ENCODE measurements around the gene CTNND2. TPM values are rescaled to one million over a fixed set of nuclear protein-coding genes. Genes with fewer than 3 reads are reported as not detected.

The CTNND2 gene
- total and polyA plus RNA-seq, 10 donors = 0.93 to 51.0 (median 21.5) TPM

GRCh38 chr5:11146171-11146570, 758.1 kb downstream of the CTNND2 start:
- WGBS, 5 donors = 82 to 88% (median 85%) methylated on average over 4 of the region's 4 CpGs

GRCh38 chr5:11143456-11144267, 760.6 kb downstream of the CTNND2 start:
- Histone ChIP-seq H3K4me1 (no peaks in the 10 kb centered on the region), H3K27me3 (replicated peaks in 1 of 7) (no peaks in the 10 kb centered on the region), H3K27ac (no peak overlapping the region), H3K36me3 (no peaks in the 10 kb centered on the region), H3K4me3 (no peak overlapping the region), H3K9me3 (no peaks in the 10 kb centered on the region)
- intact Hi-C loops (cut with DNase I; ENCODE audit: low total_unique reads) = no loop called here
- WGBS, 5 donors = 33 to 80% (median 71%) methylated on average over 2 to 3 of the region's 3 CpGs
- no peak for DNase-seq
- TF ChIP-seq CTCF (IDR thresholded peaks at IDR 0.05 in 8 of 11, conservative IDR thresholded peaks at IDR 0.05 in 3 of 11) = no peak
- no peak for TF ChIP-seq POLR2AphosphoS5 (IDR thresholded peaks at IDR 0.05)
- TF ChIP-seq POLR2A (IDR thresholded peaks at IDR 0.05) = no peak

More at GRCh38 chr5:11146171-11146570, 758.1 kb downstream of the CTNND2 start:
- TF ChIP-seq POLR2A (IDR thresholded peaks at IDR 0.05) = no peak
- no peak for TF ChIP-seq CTCF (IDR thresholded peaks at IDR 0.05 in 8 of 11, conservative IDR thresholded peaks at IDR 0.05 in 3 of 11)
- no peak for TF ChIP-seq POLR2AphosphoS5 (IDR thresholded peaks at IDR 0.05)
- Histone ChIP-seq H3K27ac (no peak overlapping the region), H3K4me1 (no peaks in the 10 kb centered on the region), H3K4me3 (no peak overlapping the region), H3K9me3 (no peaks in the 10 kb centered on the region), H3K36me3 (no peaks in the 10 kb centered on the region), H3K27me3 (replicated peaks in 1 of 7) (no peaks in the 10 kb centered on the region)
- intact Hi-C loops (cut with DNase I; ENCODE audit: low total_unique reads) = no loop called here
- DNase-seq = no peak

GRCh38 chr5:11139217-11139865, 764.9 kb downstream of the CTNND2 start:
- 67 to 80% (median 76%) methylated on average over 9 of the region's 9 CpGs for WGBS, 5 donors
- TF ChIP-seq POLR2A (IDR thresholded peaks at IDR 0.05) = no peak
- TF ChIP-seq POLR2AphosphoS5 (IDR thresholded peaks at IDR 0.05) = no peak
- no peak for TF ChIP-seq CTCF (IDR thresholded peaks at IDR 0.05 in 8 of 11, conservative IDR thresholded peaks at IDR 0.05 in 3 of 11)
- H3K27ac ChIP-seq = no peak overlapping the region
- no peaks in the 10 kb centered on the region for H3K27me3 ChIP-seq (replicated peaks in 1 of 7)
- intact Hi-C loops (cut with DNase I; ENCODE audit: low total_unique reads) = no loop called here
- H3K4me3 ChIP-seq = no peak overlapping the region
- no peak for DNase-seq
- no peaks in the 10 kb centered on the region for H3K4me1 ChIP-seq
- no peaks in the 10 kb centered on the region for H3K36me3 ChIP-seq
- peaks cover 0 to 6% (median 0%) of the 10 kb centered on the region in 8 donors for H3K9me3 ChIP-seq

- H3K4me3 ChIP-seq = no peak overlapping the region
- TF ChIP-seq CTCF (IDR thresholded peaks at IDR 0.05 in 8 of 11, conservative IDR thresholded peaks at IDR 0.05 in 3 of 11) (no peak), POLR2A (IDR thresholded peaks at IDR 0.05) (no peak), POLR2AphosphoS5 (IDR thresholded peaks at IDR 0.05) (no peak)
- DNase-seq = no peak
- H3K27ac ChIP-seq = no peak overlapping the region
- intact Hi-C loops (cut with DNase I; ENCODE audit: low total_unique reads) = no loop called here
- no peaks in the 10 kb centered on the region for H3K4me1 ChIP-seq
- no peaks in the 10 kb centered on the region for H3K9me3 ChIP-seq
- 90 to 97% (median 94%) methylated on average over 10 of the region's 10 CpGs for WGBS, 5 donors
- H3K36me3 ChIP-seq = no peaks in the 10 kb centered on the region
- H3K27me3 ChIP-seq (replicated peaks in 1 of 7) = no peaks in the 10 kb centered on the region
Measured at GRCh38 chr5:11130131-11130530, 774.1 kb downstream of the CTNND2 start.
